GM12864 (cell line): ENCODE data around the gene MYO1A.

Source experiments
- DNase-seq: peaks from one replicate; pipeline ENCODE4 v3.0.0-alpha.2; 2011; ENCODE audit warnings: low read depth
- H3K4me3 ChIP-seq: 2 replicates; pipeline ENCODE4 v1.5.1; 2011; ENCODE audit warnings: mild to moderate bottlenecking, low read depth, low read length, control low read depth
- CTCF ChIP-seq: IDR thresholded peaks from 2 replicates; pipeline ENCODE4 v1.5.1; 2011; ENCODE audit warnings: low read depth, mild to moderate bottlenecking, moderate library complexity, low read length, control low read depth, inconsistent platforms; ENCODE audit errors: missing control alignments

Gene MYO1A

GRCh38 chr12:57090924-57091637, 41.2 kb upstream of the MYO1A start:
- peak overlapping the region; percentile 29 for H3K4me3 ChIP-seq
- no peak for DNase-seq

GRCh38 chr12:57090490-57090889, 40.6 kb upstream of the MYO1A start:
- TF ChIP-seq CTCF, result no peak
- peak overlapping the region; percentile 29 for H3K4me3 ChIP-seq
- no peak for DNase-seq

More at GRCh38 chr12:57090924-57091637, 41.2 kb upstream of the MYO1A start:
- TF ChIP-seq CTCF, result no peak

GRCh38 chr12:57089271-57090245, 39.6 kb upstream of the MYO1A start:
- no peak for TF ChIP-seq CTCF
- no peak for DNase-seq
- H3K4me3 ChIP-seq, result peak overlapping the region; percentile 72

- DNase-seq, result peak; percentile 79
- H3K4me3 ChIP-seq, result peak within 1 kb of the TSS; percentile 81
- no peak for TF ChIP-seq CTCF
Measured at GRCh38 chr12:57088354-57089270, 38.7 kb upstream of the MYO1A start, which contains the start of gene NAB2. Gene NAB2, plus strand, starts transcription at chr12:57089114. Its CDS starts 158 bp downstream, at chr12:57089272.

- H3K4me3 ChIP-seq, result peak overlapping the region; percentile 81
- TF ChIP-seq CTCF, result no peak
- DNase-seq, result peak; percentile 79
Measured at GRCh38 chr12:57087691-57088353, 37.9 kb upstream of the MYO1A start.

GRCh38 chr12:57087010-57087690, 37.2 kb upstream of the MYO1A start:
- no peak for TF ChIP-seq CTCF
- peak overlapping the region; percentile 81 for H3K4me3 ChIP-seq
- DNase-seq, result peak; percentile 68
